Measurements from ENCODE around the gene ZNF638. TPM values are rescaled to one million over a fixed set of nuclear protein-coding genes. Genes with fewer than 3 reads are reported as not detected.
"Not testable (repeated sequence)": the region's sequence is repeated elsewhere in the genome, so short reads cannot be mapped to it uniquely, and the experiment has no call there.

Gene ZNF638
- total RNA-seq, 4 donors from 2014 or later = 195 to 326 (median 252) TPM

GRCh38 chr2:71306762-71307161, 24.8 kb upstream of the ZNF638 start:
- Histone ChIP-seq H3K9me3 (no peaks in the 10 kb centered on the region), H3K36me3 (no peaks in the 10 kb centered on the region), H3K27me3 (no peaks in the 10 kb centered on the region), H3K4me3 (no peak overlapping the region), H3K27ac (no peak overlapping the region), H3K4me1 (no peaks in the 10 kb centered on the region)
- no peak for DNase-seq
- TF ChIP-seq POLR2A (IDR thresholded peaks at IDR 0.05) (no peak), CTCF (IDR thresholded peaks at IDR 0.05) (no peak)
- intact Hi-C loops (cut with DNase I; ENCODE audit: low total_unique reads) = no loop called here

- no peaks in the 10 kb centered on the region for H3K27me3 ChIP-seq
- H3K4me1 ChIP-seq = no peaks in the 10 kb centered on the region
- no peak for DNase-seq
- no peak overlapping the region for H3K27ac ChIP-seq
- TF ChIP-seq POLR2A (IDR thresholded peaks at IDR 0.05) (no peak), CTCF (IDR thresholded peaks at IDR 0.05) (no peak)
- intact Hi-C loops (cut with DNase I; ENCODE audit: low total_unique reads) = no loop called here
- H3K4me3 ChIP-seq = no peak overlapping the region
- no peaks in the 10 kb centered on the region for H3K9me3 ChIP-seq
- no peaks in the 10 kb centered on the region for H3K36me3 ChIP-seq
Observed at GRCh38 chr2:71313016-71313766, 18.4 kb upstream of the ZNF638 start.

- Histone ChIP-seq H3K36me3 (no peaks in the 10 kb centered on the region), H3K27ac (no peak overlapping the region), H3K4me3 (no peak overlapping the region), H3K9me3 (no peaks in the 10 kb centered on the region), H3K27me3 (no peaks in the 10 kb centered on the region), H3K4me1 (no peaks in the 10 kb centered on the region)
- DNase-seq = no peak
- TF ChIP-seq POLR2A (IDR thresholded peaks at IDR 0.05) (no peak), CTCF (IDR thresholded peaks at IDR 0.05) (no peak)
- intact Hi-C loops (cut with DNase I; ENCODE audit: low total_unique reads) = no loop called here
Observed at GRCh38 chr2:71317060-71317459, 14.5 kb upstream of the ZNF638 start.

- H3K9me3 ChIP-seq; DNase-seq; H3K27me3 ChIP-seq; H3K36me3 ChIP-seq; H3K4me3 ChIP-seq; H3K27ac ChIP-seq; intact Hi-C loops (cut with DNase I; ENCODE audit: low total_unique reads); H3K4me1 ChIP-seq: not testable (repeated sequence)
Observed at GRCh38 chr2:71317900-71318299, 13.7 kb upstream of the ZNF638 start.

- no peak for TF ChIP-seq CTCF (IDR thresholded peaks at IDR 0.05)
- TF ChIP-seq POLR2A (IDR thresholded peaks at IDR 0.05) = no peak
- no peak for DNase-seq
- Histone ChIP-seq H3K4me3 (no peak overlapping the region), H3K27me3 (no peaks in the 10 kb centered on the region), H3K4me1 (no peaks in the 10 kb centered on the region), H3K36me3 (no peaks in the 10 kb centered on the region), H3K27ac (no peak overlapping the region), H3K9me3 (no peaks in the 10 kb centered on the region)
- intact Hi-C loops (cut with DNase I; ENCODE audit: low total_unique reads) = no loop called here
Observed at GRCh38 chr2:71323386-71323785, 8.2 kb upstream of the ZNF638 start.

GRCh38 chr2:71326968-71327367, 4.6 kb upstream of the ZNF638 start:
- Histone ChIP-seq H3K27ac (no peak overlapping the region), H3K4me3 (no peak overlapping the region), H3K4me1 (no peaks in the 10 kb centered on the region), H3K27me3 (no peaks in the 10 kb centered on the region), H3K9me3 (no peaks in the 10 kb centered on the region), H3K36me3 (no peaks in the 10 kb centered on the region)
- DNase-seq = no peak
- intact Hi-C loops (cut with DNase I; ENCODE audit: low total_unique reads) = no loop called here
- no peak for TF ChIP-seq POLR2A (IDR thresholded peaks at IDR 0.05)
- TF ChIP-seq CTCF (IDR thresholded peaks at IDR 0.05) = no peak
